Neural progenitor cell (in vitro differentiated cells): ENCODE measurements around the gene KLC1. TPM values are rescaled to one million over a fixed set of nuclear protein-coding genes. Genes with fewer than 3 reads are reported as not detected.
A peak's percentile ranks its signal among the peaks of the same experiment; 100 is the strongest.

Experiments used
- DNase-seq: peaks from one replicate; pipeline ENCODE4 v3.0.0-alpha.2; 2016; ENCODE audit warnings: low spot score
- H2AFZ ChIP-seq: fragments of 200-600 bp; sonication (generic); replicated peaks from 2 replicates; pipeline ENCODE4 v1.6.1; 2016; ENCODE audit warnings: antibody characterized with exemption
- H3F3A ChIP-seq: fragments of 200-600 bp; sonication (generic); 2 replicates; pipeline ENCODE4 v1.6.1; 2016; ENCODE audit warnings: antibody characterized with exemption, low read depth
- H3K27ac ChIP-seq: fragments of 200-600 bp; sonication (generic); 2 replicates; pipeline ENCODE4 v1.5.1; 2016; ENCODE audit warnings: mild to moderate bottlenecking
- H3K27me3 ChIP-seq: fragments of 200-600 bp; sonication (generic); 2 replicates; pipeline ENCODE4 v1.6.1; 2016; ENCODE audit warnings: mild to moderate bottlenecking, moderate library complexity
- H3K36me3 ChIP-seq: fragments of 200-600 bp; sonication (generic); 2 replicates; pipeline ENCODE4 v1.5.1; 2016
- H3K4me1 ChIP-seq: fragments of 200-600 bp; sonication (generic); 2 replicates; pipeline ENCODE4 v1.6.1; 2016; ENCODE audit warnings: mixed run types
- H3K4me2 ChIP-seq: fragments of 200-600 bp; sonication (generic); 2 replicates; pipeline ENCODE4 v1.6.1; 2016
- H3K4me3 ChIP-seq: fragments of 200-600 bp; sonication (generic); 2 replicates; pipeline ENCODE4 v1.5.1; 2016
- H3K79me2 ChIP-seq: fragments of 200-600 bp; sonication (generic); 2 replicates; pipeline ENCODE4 v1.6.1; 2016; ENCODE audit warnings: low read depth
- H3K9ac ChIP-seq: fragments of 200-600 bp; sonication (generic); 2 replicates; pipeline ENCODE4 v1.6.1; 2016
- H3K9me3 ChIP-seq: fragments of 200-600 bp; sonication (generic); 2 replicates; pipeline ENCODE4 v1.5.1; 2016; ENCODE audit warnings: low read depth
- H4K20me1 ChIP-seq: fragments of 200-600 bp; sonication (generic); 2 replicates; pipeline ENCODE4 v1.6.1; 2016; ENCODE audit warnings: low read depth
- H3K27ac Mint-ChIP-seq: 3 replicates; pipeline ENCODE4 v1.8.0; 2021; ENCODE audit warnings: mixed read lengths
- H3K27me3 Mint-ChIP-seq: 2 replicates; pipeline ENCODE4 v1.8.0; 2022; ENCODE audit warnings: low read depth, mild to moderate bottlenecking, inconsistent platforms, moderate library complexity, mixed read lengths; ENCODE audit not compliant: insufficient read depth
- H3K36me3 Mint-ChIP-seq: 3 replicates; pipeline ENCODE4 v1.8.0; 2021; ENCODE audit warnings: mixed read lengths
- H3K4me1 Mint-ChIP-seq: 3 replicates; pipeline ENCODE4 v1.8.0; 2021; ENCODE audit warnings: mixed read lengths
- H3K4me3 Mint-ChIP-seq: 3 replicates; pipeline ENCODE4 v1.8.0; 2021; ENCODE audit warnings: mild to moderate bottlenecking, moderate library complexity, mixed read lengths
- H3K9me3 Mint-ChIP-seq: 3 replicates; pipeline ENCODE4 v1.8.0; 2020; ENCODE audit warnings: mixed read lengths
- CTCF ChIP-seq: fragments of 200-600 bp; sonication (generic); IDR thresholded peaks from 2 replicates; pipeline ENCODE4 v1.5.1; 2017; ENCODE audit warnings: antibody characterized with exemption, mild to moderate bottlenecking
- EZH2 ChIP-seq: fragments of 200-600 bp; sonication (generic); IDR thresholded peaks from 2 replicates; pipeline ENCODE4 v1.6.1; 2017; ENCODE audit warnings: antibody characterized with exemption, mild to moderate bottlenecking, moderate library complexity
- EZH2phosphoT487 ChIP-seq: fragments of 200-600 bp; sonication (generic); IDR thresholded peaks from 2 replicates; pipeline ENCODE4 v1.6.1; 2017; ENCODE audit warnings: antibody characterized with exemption
- total RNA-seq: library from RNA; depleted of rRNA; stranded (reverse); fragments of >200 nt; gene quantifications from 2 replicates; pipeline ENCODE4 v1.2.3, GENCODE V29; 2015; ENCODE audit warnings: low replicate concordance

Gene KLC1
- total RNA-seq, 1 donor from 2014 or later = 163 TPM

DNA sequence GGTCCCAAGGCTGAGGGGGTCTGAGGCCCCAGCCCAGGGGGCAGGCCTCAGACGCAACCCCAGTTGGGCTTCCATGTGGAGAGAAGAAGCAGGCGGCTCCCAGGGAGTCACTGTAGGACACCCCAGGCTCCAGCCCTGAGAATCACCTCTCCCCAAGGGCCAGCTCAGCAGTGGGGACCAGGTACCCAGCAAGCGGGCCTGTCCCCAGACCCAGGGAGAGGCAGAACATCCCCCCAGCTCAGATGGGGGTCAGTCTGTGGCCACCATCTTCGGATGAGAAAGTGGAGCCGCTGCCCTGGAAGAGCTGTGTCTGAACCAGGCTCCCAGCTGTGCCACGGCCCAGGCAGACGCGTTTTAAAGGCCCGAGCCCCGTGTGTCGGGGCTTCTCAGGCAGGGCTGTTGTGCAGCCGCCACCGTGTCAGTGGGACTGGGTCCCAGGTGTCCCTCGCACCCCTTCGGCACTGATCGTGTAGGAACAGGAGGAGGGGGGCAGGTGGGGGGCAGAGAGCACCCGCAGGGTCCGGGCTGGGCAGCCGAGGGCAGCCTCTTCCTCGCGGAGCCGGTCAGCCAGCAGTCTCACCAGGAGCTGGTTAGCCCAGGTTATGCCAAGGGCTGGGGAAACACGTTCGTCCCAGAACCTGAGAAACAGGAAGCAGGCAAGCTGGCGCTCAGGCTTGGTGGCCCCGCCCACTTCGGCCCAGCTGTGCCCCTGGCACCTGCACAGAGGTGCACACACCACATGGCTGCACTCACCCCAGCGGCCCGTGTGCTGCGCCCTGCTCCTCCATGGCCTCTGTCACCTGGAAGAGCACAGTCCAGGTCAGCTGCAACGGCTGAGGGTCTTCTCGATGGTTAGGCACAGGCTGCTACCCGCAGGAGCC is 69.6 kb downstream of the KLC1 start:
- no peaks in the 10 kb centered on the region for H3K9me3 ChIP-seq
- H3K4me1 ChIP-seq = peaks cover 4% of the 10 kb centered on the region
- TF ChIP-seq EZH2phosphoT487 (no peak), CTCF (no peak), EZH2 (no peak)
- H3K36me3 ChIP-seq = no peaks in the 10 kb centered on the region
- H2AFZ ChIP-seq = no peak overlapping the region
- H3K4me3 Mint-ChIP-seq = no peak overlapping the region
- H3K27me3 Mint-ChIP-seq = peaks cover 6% of the 10 kb centered on the region
- no peak for DNase-seq
- H3K9ac ChIP-seq = no peak overlapping the region
- H3K27me3 ChIP-seq = no peaks in the 10 kb centered on the region
- H3K27ac Mint-ChIP-seq = no peak overlapping the region
- H3K4me1 Mint-ChIP-seq = peaks cover 31% of the 10 kb centered on the region
- H3K36me3 Mint-ChIP-seq = peaks cover 11% of the 10 kb centered on the region
- H3K4me3 ChIP-seq = no peak overlapping the region
- H4K20me1 ChIP-seq = peaks cover 50% of the 10 kb centered on the region
- H3K27ac ChIP-seq = peak overlapping the region; percentile 58
- H3K79me2 ChIP-seq = no peaks in the 10 kb centered on the region
- H3K9me3 Mint-ChIP-seq = no peaks in the 10 kb centered on the region
- H3K4me2 ChIP-seq = no peak overlapping the region
- H3F3A ChIP-seq = no peaks in the 10 kb centered on the region

DNA sequence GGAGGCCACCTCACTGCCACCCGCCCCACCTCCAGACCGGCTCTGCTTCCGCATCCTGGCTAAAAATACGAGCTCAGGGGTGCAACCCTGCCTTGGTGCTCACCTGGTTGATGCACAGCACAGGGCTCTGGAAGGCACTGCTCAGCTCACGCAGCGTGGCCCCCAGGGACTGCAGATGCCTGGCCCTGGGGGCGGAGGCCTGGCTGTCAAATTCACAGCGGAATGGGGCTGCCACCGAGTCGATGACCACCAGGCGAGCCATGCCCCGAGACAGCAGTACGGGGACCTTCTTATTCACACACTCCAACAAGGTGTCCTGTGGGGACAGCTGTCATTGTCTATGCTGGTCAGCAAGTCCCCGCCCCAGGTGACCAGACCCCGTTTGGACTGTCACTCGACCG is 70.2 kb downstream of the KLC1 start:
- Histone ChIP-seq H3K4me3 (no peak overlapping the region), H3K4me2 (no peak overlapping the region), H3F3A (no peaks in the 10 kb centered on the region), H2AFZ (no peak overlapping the region), H3K9me3 (no peaks in the 10 kb centered on the region), H3K4me1 (peaks cover 4% of the 10 kb centered on the region), H3K36me3 (no peaks in the 10 kb centered on the region), H4K20me1 (peaks cover 48% of the 10 kb centered on the region), H3K27me3 (no peaks in the 10 kb centered on the region), H3K27ac (no peak overlapping the region), H3K9ac (no peak overlapping the region), H3K79me2 (no peaks in the 10 kb centered on the region)
- Mint-ChIP-seq H3K27ac (no peak overlapping the region), H3K4me3 (no peak overlapping the region), H3K4me1 (peaks cover 35% of the 10 kb centered on the region), H3K9me3 (no peaks in the 10 kb centered on the region), H3K36me3 (peaks cover 14% of the 10 kb centered on the region), H3K27me3 (peaks cover 6% of the 10 kb centered on the region)
- TF ChIP-seq CTCF (no peak), EZH2phosphoT487 (no peak), EZH2 (no peak)
- DNase-seq = no peak

GRCh38 chr14:103699901-103700752 is 71.1 kb downstream of the KLC1 start:
- H3K36me3 ChIP-seq = no peaks in the 10 kb centered on the region

More at GRCh38 chr14:103699901-103700752, 71.1 kb downstream of the KLC1 start:
- Histone ChIP-seq H3K79me2 (no peaks in the 10 kb centered on the region), H3K4me2 (no peak overlapping the region), H3K4me1 (peaks cover 4% of the 10 kb centered on the region), H2AFZ (no peak overlapping the region), H3K27ac (no peak overlapping the region), H3K4me3 (no peak overlapping the region), H4K20me1 (peaks cover 43% of the 10 kb centered on the region), H3K27me3 (no peaks in the 10 kb centered on the region), H3K9me3 (no peaks in the 10 kb centered on the region), H3F3A (peaks cover 5% of the 10 kb centered on the region), H3K9ac (no peak overlapping the region)
- no peak for TF ChIP-seq EZH2
- no peak for TF ChIP-seq CTCF
- no peak for TF ChIP-seq EZH2phosphoT487
- Mint-ChIP-seq H3K27ac (no peak overlapping the region), H3K4me1 (peaks cover 42% of the 10 kb centered on the region), H3K36me3 (peaks cover 15% of the 10 kb centered on the region), H3K4me3 (no peak overlapping the region), H3K9me3 (no peaks in the 10 kb centered on the region), H3K27me3 (peaks cover 8% of the 10 kb centered on the region)
- DNase-seq = no peak
